ENCODE data around the gene AARS2. TPM values are rescaled to one million over a fixed set of nuclear protein-coding genes. Genes with fewer than 3 reads are reported as not detected.

The AARS2 gene
- total and polyA plus RNA-seq, 9 of the 15 experiments (the other 6 are each of a cell fraction or from before 2014, with no cell fraction given): 0.97 to 34.0 (median 18.3) TPM

DNA sequence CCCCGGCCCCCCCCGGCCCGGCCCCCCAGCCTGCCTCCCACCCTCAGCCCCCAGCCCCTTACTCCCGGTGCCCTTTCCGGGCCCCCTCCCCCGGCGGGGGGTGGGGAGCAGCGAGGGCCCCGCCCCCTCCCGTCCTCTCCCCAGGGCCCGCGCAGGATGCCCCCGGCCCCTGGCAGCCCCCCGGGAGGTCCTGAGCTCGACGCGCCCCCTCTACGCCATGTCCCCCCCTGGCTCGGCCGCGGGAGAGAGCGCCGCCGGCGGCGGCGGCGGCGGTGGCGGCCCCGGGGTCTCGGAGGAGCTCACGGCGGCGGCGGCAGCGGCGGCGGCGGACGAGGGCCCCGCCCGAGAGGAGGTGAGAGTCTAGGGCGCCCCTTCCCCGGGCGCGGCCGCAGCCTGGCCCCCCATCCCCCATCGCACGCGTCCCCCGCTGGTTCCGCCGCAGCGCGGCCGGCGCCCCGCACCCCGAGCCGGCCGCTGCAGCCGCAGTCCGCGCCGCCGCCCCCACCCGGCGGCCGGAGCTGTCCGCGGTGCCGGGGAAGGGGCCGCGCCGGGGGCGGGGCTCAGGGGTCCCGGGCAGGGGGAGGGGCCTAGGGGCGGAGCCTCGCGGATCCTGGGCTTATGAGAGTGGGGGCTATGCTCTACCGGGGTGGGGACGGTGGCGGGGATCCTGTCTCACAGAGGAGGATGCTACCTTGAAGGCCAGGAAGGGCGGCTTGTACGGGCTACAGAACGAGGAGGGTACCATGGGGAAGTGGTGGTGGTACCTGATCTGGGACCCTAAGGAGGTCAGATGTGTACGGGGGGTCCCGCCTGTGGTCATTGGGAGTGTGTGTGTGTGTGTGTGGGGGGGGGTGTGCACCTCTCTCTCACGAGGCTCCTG, 42.4 kb downstream of the AARS2 start:
- in situ Hi-C loops (cut with MboI) (no loop called here), intact Hi-C loops (cut with micrococcal nuclease) (no loop called here)
- no TSS peak for BruUV-seq (replicated peaks)
- no peaks in the 10 kb centered on the region for H3K9me1 ChIP-seq (ENCODE audit: control insufficient read depth, insufficient read depth, low read length)
- TF ChIP-seq SIN3A (IDR thresholded peaks at IDR 0.05; ENCODE audit: borderline replicate concordance in 2 of 2, control insufficient read depth in 1 of 2, low read depth in 2 of 2, low read length in 2 of 2): no peak
- TF ChIP-seq, protein P1, sequence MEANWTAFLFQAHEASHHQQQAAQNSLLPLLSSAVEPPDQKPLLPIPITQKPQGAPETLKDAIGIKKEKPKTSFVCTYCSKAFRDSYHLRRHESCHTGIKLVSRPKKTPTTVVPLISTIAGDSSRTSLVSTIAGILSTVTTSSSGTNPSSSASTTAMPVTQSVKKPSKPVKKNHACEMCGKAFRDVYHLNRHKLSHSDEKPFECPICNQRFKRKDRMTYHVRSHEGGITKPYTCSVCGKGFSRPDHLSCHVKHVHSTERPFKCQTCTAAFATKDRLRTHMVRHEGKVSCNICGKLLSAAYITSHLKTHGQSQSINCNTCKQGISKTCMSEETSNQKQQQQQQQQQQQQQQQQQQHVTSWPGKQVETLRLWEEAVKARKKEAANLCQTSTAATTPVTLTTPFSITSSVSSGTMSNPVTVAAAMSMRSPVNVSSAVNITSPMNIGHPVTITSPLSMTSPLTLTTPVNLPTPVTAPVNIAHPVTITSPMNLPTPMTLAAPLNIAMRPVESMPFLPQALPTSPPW (CRISPR knock-in tag; IDR thresholded peaks at IDR 0.05): peak; percentile 48
- TF ChIP-seq NEUROD1 (IDR thresholded peaks at IDR 0.05; ENCODE audit: borderline replicate concordance, low read depth, low read length, partially characterized antibody): no peak
- TF ChIP-seq ZNF740 (CRISPR knock-in tag; IDR thresholded peaks at IDR 0.05): peak; percentile 18; the same call in 1 of the 2 replicates
- TF ChIP-seq ZNF740 (tag; IDR thresholded peaks at IDR 0.05): no peak
- TF ChIP-seq, protein P2, sequence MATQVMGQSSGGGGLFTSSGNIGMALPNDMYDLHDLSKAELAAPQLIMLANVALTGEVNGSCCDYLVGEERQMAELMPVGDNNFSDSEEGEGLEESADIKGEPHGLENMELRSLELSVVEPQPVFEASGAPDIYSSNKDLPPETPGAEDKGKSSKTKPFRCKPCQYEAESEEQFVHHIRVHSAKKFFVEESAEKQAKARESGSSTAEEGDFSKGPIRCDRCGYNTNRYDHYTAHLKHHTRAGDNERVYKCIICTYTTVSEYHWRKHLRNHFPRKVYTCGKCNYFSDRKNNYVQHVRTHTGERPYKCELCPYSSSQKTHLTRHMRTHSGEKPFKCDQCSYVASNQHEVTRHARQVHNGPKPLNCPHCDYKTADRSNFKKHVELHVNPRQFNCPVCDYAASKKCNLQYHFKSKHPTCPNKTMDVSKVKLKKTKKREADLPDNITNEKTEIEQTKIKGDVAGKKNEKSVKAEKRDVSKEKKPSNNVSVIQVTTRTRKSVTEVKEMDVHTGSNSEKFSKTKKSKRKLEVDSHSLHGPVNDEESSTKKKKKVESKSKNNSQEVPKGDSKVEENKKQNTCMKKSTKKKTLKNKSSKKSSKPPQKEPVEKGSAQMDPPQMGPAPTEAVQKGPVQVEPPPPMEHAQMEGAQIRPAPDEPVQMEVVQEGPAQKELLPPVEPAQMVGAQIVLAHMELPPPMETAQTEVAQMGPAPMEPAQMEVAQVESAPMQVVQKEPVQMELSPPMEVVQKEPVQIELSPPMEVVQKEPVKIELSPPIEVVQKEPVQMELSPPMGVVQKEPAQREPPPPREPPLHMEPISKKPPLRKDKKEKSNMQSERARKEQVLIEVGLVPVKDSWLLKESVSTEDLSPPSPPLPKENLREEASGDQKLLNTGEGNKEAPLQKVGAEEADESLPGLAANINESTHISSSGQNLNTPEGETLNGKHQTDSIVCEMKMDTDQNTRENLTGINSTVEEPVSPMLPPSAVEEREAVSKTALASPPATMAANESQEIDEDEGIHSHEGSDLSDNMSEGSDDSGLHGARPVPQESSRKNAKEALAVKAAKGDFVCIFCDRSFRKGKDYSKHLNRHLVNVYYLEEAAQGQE (IDR thresholded peaks at IDR 0.05; ENCODE audit: borderline replicate concordance): peak; percentile 59
- TF ChIP-seq, protein P2 (CRISPR knock-in tag; IDR thresholded peaks at IDR 0.05; ENCODE audit: low read depth): no peak
- peak; percentile 79; the same call in 1 of the 2 replicates for TF ChIP-seq ZBTB7A (IDR thresholded peaks at IDR 0.05; ENCODE audit: borderline replicate concordance, control insufficient read depth, low read depth, low read length)
- H3K79me2 ChIP-seq (ENCODE audit: control insufficient read depth, insufficient read depth, low read length): no peaks in the 10 kb centered on the region
- peaks cover 6% of the 10 kb centered on the region; the same call in 1 of the 2 replicates for H4K20me1 ChIP-seq (replicated peaks; ENCODE audit: control insufficient read depth, insufficient read depth, low read length)
- H3K36me3 ChIP-seq (ENCODE audit: control insufficient read depth, insufficient read depth, low read length): no peaks in the 10 kb centered on the region
- ChIA-PET POLR2A (interaction anchor here (0.6 to 4.7 kb wide), 3 partner anchors 8 to 23 kb away, joined by 3 to 24 read pairs (median 3); partner anchors contain the start of gene HSP90AB1), CTCF (ENCODE audit: low intra/inter-chr PET ratio) (interaction anchor here (4.6 kb wide), 1 partner anchor 67 kb away, joined by 61 read pairs; no protein-coding TSS in a partner anchor)
- H3K4me1 ChIP-seq (replicated peaks in 1 of 2; ENCODE audit: control insufficient read depth in 2 of 2, insufficient read depth in 2 of 2, low read length in 2 of 2): peaks cover 0 to 24% of the 10 kb centered on the region in 2 experiments; a peak in 2 of 5 replicates
- H3K27ac ChIP-seq (ENCODE audit: extremely low read depth, low read depth, low read length): no peak overlapping the region
- 4% methylated on average over 14 of the region's 90 CpGs for WGBS (ENCODE audit: insufficient coverage, low coverage, missing lambda C conversion rate)
- H3K9me3 ChIP-seq (replicated peaks; ENCODE audit: control insufficient read depth, insufficient read depth, low read depth, low read length): no peaks in the 10 kb centered on the region
- H3K4me2 ChIP-seq (ENCODE audit: insufficient read depth, low read length): no peak overlapping the region; the same call in 1 of the 2 replicates
- H3K9ac ChIP-seq (ENCODE audit: insufficient read depth in 1 of 2, low read depth in 2 of 2, low read length in 2 of 2): no peak overlapping the region
- no peak overlapping the region for H2AFZ ChIP-seq (ENCODE audit: low read depth, low read length)
- FAIRE-seq (no peak), ATAC-seq (no peak; the same call in 2 of the 3 replicates), DNase-seq (ENCODE audit: extremely low read depth in 1 of 4, low spot score in 3 of 4) (peak in 3 of 4 experiments; percentile 53 to 86 (median 85))
- H3K27me3 ChIP-seq (ENCODE audit: control insufficient read depth in 2 of 2, insufficient read depth in 2 of 2, low read length in 2 of 2): peaks cover 53 to 61% of the 10 kb centered on the region in 2 experiments
- peak overlapping the region; percentile 21; the same call in 1 of the 2 replicates for H3K4me3 ChIP-seq
